HG03045 (cell line): ENCODE data around the gene PLPPR2.
"Not testable (repeated sequence)": the region's sequence is repeated elsewhere in the genome, so short reads cannot be mapped to it uniquely, and the experiment has no call there.

ENCODE experiments used
- ATAC-seq: cut with Tn5 transposase; IDR thresholded peaks from one replicate; pipeline ENCODE4 v1.9.1; 2021; ENCODE audit warnings: mild to moderate bottlenecking, moderate library complexity; ENCODE audit not compliant: unreplicated experiment

The PLPPR2 gene

DNA sequence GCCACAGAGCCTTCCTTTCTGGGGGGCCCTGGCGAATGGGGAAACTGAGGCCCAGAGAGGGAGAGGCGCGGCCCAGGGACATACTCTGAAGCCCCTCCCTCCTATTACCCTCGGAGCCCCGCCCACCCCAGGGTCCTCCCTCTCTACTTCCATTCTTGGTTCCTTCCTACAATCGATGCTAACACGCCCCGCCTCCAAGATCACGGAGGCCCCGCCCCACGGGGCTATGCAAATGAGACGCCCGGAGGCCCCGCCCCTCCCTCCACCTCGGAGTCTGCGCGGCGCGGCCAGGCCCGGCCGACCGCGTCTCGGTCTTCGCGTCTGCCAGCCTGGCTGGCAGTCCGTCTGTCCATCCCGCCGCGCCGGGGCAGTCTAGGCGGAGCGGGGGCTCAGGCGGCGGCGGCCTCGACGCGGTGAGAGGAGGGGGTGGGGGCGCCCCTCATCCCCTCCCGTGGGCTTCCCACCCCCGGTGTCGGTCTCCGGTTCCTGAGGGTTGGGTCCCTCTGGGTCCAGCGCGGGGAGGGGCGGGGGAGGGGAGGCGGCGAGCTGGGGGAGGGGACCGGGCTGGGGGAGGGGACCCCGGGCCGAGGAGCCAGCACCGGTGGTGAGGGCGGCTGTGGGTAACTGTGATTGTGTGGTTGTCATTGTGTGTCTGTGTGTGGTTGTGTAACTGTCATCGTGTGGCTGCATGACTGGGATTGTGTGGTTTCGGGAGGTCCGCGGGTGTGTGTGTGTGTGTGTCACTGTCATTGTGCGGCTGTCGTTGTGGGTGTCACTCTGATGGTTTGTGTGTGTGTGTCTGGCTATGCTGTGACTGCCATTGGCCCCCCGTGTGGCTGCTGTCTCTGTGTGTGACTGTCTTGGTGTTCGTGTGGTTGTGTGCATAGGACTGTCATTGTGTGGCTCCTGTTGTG is at the start of gene PLPPR2:
TSS of gene PLPPR2 (plus strand) at position 273 of the 914 bp plus-strand sequence. CDS start 2,242 bp downstream, outside the sequence.
- ATAC-seq: no peak

GRCh38 chr19:11306337-11306736 is 48.9 kb upstream of the PLPPR2 start:
- ATAC-seq: no peak

- not testable (repeated sequence) for ATAC-seq
Measured at GRCh38 chr19:11320278-11320995, 34.8 kb upstream of the PLPPR2 start.

DNA sequence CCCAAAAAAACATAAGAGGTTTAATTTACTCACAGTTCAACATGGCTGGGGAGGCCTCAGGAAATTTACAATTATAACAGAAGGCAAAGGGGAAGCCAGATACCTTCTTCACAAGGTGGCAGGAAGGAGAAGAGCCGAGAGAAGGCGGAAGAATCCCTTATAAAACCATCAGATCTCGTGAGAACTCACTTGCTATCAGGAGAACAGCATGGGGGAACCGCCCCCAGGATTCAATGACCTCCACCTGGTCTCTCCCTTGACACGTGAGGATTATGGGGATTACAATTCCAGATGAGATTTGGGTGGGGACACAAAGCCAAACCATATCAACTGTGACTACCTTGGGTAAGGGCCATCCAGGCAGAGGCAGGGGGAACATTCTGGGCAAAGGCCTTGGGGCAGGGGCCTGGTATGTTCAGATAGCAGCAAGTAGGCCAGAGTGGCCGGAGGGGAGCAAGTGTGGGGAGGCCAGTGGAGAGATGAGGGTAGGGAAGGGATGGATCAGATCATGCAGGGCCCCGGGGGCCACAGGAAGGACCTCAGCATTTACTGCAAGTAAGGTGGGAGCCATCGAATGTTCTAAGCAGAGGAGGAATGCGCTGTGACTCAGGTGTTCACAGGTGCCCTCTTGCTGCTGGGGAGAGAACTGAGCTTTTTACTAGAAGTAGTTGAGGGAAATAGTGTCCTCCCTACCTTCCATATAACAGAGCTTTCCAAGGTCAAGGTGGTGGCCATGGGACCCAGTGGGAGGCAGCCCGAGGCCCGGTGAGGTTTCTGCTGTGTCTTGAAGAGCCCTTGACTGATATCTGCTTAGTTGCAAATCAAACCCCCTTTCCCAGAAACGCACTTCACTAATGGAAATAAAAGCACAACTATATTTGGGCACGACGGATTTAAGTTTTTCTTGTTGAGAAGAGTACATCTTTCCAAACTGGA is 33.8 kb upstream of the PLPPR2 start:
- ATAC-seq: no peak

DNA sequence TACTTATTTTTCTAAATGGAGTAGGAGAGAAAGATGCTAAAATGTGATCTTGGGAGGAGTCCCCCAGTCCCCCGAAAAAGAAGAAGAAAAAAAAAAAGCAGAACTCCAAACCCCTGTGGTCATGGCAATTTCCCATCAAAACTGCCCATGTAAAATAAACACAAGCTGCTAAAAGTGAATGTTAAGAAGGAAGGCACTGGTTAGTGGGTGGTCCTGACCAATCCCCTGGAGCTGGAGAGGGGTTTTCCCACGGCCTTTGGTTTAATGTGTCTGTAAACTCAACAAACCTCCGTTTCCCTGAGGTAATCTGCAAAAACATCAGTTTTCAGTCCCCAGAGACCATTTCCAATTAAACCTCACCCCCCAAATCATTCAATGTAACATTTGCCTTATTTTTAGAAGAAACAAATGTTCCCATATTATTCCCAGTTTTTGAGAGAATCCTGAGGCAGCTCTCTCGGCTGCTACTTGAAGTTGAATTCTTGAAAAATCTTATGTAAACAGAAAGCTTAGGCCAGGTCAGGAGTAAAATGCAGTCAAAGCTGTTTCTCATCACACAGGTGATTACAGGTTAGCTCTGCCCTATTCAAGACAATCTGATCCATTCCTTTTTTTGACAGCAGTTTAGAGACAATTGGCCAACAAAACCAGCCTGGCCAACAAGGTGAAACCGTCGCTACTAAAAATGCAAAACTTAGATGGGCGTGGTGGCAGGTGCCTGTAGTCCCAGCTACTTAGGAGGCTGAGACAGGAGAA is 32.8 kb upstream of the PLPPR2 start:
- ATAC-seq: no peak

- ATAC-seq: no peak
Measured at GRCh38 chr19:11323601-11324078, 31.6 kb upstream of the PLPPR2 start.

DNA sequence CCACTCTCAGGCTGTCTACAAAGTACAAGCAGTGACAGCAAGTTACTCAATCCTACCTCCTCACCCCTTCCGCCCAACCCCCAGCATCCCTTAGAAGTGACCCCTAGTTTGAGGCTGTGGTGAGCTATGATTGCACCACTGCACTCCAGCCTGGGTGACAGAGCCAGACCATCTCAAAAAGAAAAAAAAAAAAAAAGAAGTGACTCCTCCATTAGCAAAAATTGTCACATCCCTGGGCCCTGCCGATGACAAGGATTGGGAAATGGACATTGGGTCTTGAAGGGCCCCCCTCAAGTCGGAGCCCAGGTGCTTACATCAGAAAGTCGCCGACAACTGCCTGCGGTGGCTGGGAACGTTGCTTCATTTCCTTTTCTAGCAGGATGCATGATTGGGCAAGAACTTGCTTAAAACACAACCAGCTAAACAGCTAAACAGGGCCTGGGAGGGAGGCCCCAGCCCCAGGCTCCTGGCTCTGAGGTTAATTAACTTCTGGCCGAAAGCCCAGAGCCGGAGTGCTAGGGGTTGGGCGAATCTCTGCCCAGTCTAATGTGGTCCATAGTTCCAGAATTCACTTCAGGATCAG is 31.1 kb upstream of the PLPPR2 start:
- no peak for ATAC-seq

DNA sequence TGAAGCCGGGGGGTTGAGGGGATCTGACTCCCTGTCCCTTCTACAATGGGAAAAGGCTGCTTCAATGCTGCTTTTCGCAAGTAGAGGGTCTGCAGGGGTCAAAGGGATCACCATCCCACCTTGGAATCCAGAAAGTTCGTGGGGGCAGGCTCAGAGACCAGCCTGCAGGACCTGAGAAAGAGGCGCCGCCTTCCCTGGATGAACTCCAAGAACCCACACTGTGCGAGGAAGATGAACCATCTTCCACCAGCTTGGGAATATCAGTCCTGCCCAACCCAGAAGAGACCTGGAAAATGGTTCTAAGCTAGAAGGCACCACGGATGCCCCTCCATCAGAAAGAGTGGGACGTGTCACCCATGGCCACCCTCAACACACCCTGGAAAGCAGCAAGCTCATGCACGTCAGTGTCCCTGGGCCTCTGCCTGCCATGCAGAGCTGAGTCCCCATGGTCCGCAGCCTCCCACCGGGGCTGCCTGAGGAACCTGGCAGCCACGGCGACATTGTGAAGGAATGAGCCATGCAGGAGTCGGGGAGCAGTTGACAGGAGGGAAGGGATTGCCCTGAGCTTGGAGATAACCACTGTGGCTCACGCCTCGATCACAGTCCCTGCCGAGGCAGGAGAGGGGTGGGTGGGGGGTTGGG is 30.4 kb upstream of the PLPPR2 start:
- no peak for ATAC-seq

GRCh38 chr19:11325544-11325943 is 29.7 kb upstream of the PLPPR2 start:
- no peak for ATAC-seq

DNA sequence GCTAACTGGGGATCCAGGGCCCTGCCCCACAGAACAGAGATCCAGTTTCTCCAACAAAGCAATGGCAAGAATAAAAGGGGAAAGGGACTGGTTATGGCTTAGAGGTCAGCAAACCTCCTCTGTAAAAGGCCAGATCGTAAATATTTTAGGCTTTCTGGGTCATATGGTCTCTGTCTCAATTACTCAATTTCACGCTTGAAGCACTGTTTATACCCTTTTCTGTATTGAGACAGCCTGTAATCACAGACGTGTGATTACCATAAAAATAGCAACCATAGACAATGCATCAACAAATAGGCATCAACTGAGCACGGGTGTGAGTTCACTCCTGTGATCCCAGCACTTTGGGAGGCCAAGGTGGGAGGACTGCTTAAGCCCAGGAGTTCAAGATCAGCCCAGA is 25.1 kb upstream of the PLPPR2 start:
- no peak for ATAC-seq

DNA sequence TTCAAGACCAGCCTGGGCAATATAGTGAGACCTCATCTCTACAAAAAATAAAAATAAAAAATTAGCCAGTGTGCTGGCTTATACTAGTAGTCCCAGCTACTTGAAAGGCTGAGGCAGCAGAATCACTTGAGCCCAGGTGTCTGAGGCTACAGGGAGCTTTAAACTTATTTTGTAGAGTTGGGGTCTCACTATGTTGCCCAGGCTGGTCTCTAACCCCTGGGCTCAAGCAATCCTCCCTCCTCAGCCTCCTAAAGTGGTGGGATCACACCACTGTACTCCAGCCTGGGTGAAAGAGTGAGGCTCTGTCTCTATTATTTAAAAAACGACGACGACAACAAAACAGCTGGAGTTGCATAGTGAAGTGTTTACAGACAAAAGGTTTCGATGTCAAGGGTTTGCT is 23.7 kb upstream of the PLPPR2 start:
- no peak for ATAC-seq

GRCh38 chr19:11332822-11333221 is 22.4 kb upstream of the PLPPR2 start:
- no peak for ATAC-seq

- ATAC-seq: not testable (repeated sequence)
Measured at GRCh38 chr19:11333838-11334237, 21.4 kb upstream of the PLPPR2 start.

GRCh38 chr19:11335449-11336146 is 19.6 kb upstream of the PLPPR2 start:
- ATAC-seq: no peak

DNA sequence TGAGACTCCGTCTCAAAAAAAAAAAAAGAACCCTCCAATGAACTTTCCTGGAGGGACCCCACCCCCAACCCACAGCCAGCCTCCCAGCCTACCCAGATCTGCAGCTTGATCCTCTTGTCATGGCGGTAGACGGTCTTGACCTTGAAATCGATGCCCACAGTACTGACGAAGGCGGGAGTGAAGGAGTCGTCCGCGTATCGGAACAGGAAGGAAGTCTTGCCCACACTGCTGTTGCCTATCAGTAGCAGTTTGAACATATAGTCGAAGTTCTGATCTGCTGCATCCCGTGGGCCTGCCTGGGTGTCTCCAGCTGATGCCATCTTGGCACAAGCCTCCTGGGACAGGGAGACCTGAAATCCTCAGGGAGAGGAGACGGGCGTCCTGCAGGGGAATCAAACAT is 18.2 kb upstream of the PLPPR2 start:
- ATAC-seq: no peak

DNA sequence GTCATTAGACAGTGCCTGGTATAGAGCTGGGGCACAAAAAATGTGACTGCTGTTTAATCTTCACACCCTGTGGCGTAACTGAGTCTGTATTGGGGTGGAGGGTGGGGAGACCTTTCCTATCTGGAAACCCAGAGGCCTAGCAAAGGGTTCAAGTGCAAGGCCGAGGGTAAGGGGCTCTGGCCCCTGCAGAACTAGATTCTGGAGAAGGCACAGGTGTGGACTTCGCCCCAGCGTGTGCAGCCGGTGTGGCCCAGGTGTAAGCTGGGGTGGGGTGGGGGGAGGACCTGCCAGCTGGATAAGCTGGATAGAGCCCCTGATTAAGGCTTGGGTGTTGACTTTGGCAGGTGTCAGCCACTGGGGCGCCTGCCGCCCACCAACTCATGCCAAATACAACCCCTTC is 17.1 kb upstream of the PLPPR2 start:
- no peak for ATAC-seq

GRCh38 chr19:11338569-11339253 is 16.5 kb upstream of the PLPPR2 start:
- ATAC-seq: no peak
